ENCODE results near the gene DGKQ. TPM values are rescaled to one million over a fixed set of nuclear protein-coding genes. Genes with fewer than 3 reads are reported as not detected.

DGKQ gene
- total and polyA plus RNA-seq, 2 donors (not counting 3 experiments of a cell fraction or from before 2014, with no cell fraction given): 15.8 to 20.2 TPM

- Histone ChIP-seq H3K9me3 (replicated peaks; ENCODE audit: control insufficient read depth, insufficient read depth, low read length) (no peaks in the 10 kb centered on the region), H3K36me3 (ENCODE audit: control insufficient read depth in 2 of 2, extremely low read depth in 1 of 2, insufficient read depth in 2 of 2, low read length in 2 of 2) (peaks cover 0 to 2% of the 10 kb centered on the region in 2 experiments), H3K4me1 (ENCODE audit: control insufficient read depth, extremely low read depth, insufficient read depth, low read length) (peaks cover 9% of the 10 kb centered on the region), H3K9me1 (replicated peaks; ENCODE audit: control insufficient read depth, extremely low read depth, insufficient read depth, low read length) (no peaks in the 10 kb centered on the region), H2AFZ (ENCODE audit: low read depth, low read length) (no peak overlapping the region), H4K20me1 (replicated peaks; ENCODE audit: control insufficient read depth, extremely low read depth, insufficient read depth, low read length) (no peaks in the 10 kb centered on the region), H3K79me2 (ENCODE audit: control insufficient read depth, insufficient read depth, low read length) (peaks cover 55% of the 10 kb centered on the region), H3K27ac (ENCODE audit: insufficient read depth, low read depth, low read length) (no peak overlapping the region), H3K9ac (replicated peaks; ENCODE audit: extremely low read depth, insufficient read depth, low read length) (no peak overlapping the region), H3K27me3 (ENCODE audit: control insufficient read depth in 2 of 2, insufficient read depth in 2 of 2, low read length in 2 of 2) (no peaks in the 10 kb centered on the region), H3K4me3 (replicated peaks in 1 of 3; ENCODE audit: insufficient read depth in 1 of 3, low read depth in 1 of 3, low read length in 3 of 3) (no peak overlapping the region), H3K4me2 (ENCODE audit: insufficient read depth, low read length) (no peak overlapping the region)
- intact Hi-C loops (cut with micrococcal nuclease) (no loop called here), dilution Hi-C loops (cut with MboI; ENCODE audit: extremely low pct_ligation_motif_present, low sequenced_read_pairs) (no loop called here)
- FAIRE-seq (no peak), DNase-seq (ENCODE audit: low read depth, low spot score) (no peak)
- ChIA-PET POLR2A (no interaction called here), CTCF (interaction anchor here (1.3 to 2.9 kb wide), 2 partner anchors 9 to 57 kb away, joined by 3 to 15 read pairs; partner anchors contain the start of gene IDUA)
- BruUV-seq (replicated peaks): no TSS peak
- TF ChIP-seq POLR2A (IDR thresholded peaks at IDR 0.05; ENCODE audit: low read depth, low read length) (no peak), EZH2 (IDR thresholded peaks at IDR 0.05; ENCODE audit: borderline replicate concordance, low read depth, low read length, severe bottlenecking) (no peak), GATA2 (IDR thresholded peaks at IDR 0.05; ENCODE audit: insufficient read depth, insufficient read length, low read depth, low read length) (no peak), JUN (IDR thresholded peaks at IDR 0.05; ENCODE audit: borderline replicate concordance, insufficient read depth, insufficient read length, low read depth) (no peak), CTCF (IDR thresholded peaks at IDR 0.05; ENCODE audit: extremely low read depth in 1 of 2, insufficient read depth in 1 of 2, low read depth in 1 of 2, low read length in 2 of 2) (no peak), FOS (IDR thresholded peaks at IDR 0.05; ENCODE audit: borderline replicate concordance, insufficient read depth, low read length) (no peak), MAX (IDR thresholded peaks at IDR 0.05; ENCODE audit: insufficient read depth, insufficient read length) (no peak), MYC (IDR thresholded peaks at IDR 0.05; ENCODE audit: low read depth, low read length) (no peak), POLR2AphosphoS5 (IDR thresholded peaks at IDR 0.05; ENCODE audit: insufficient read depth, low read depth, low read length) (no peak)
These were observed 43.3 kb downstream of the DGKQ start for GRCh38 chr4:930028-930551.

All from endothelial cell of umbilical vein (primary cell).